T-helper 1 cell treated with Interleukin-12 subunit alpha and Interleukin-12 subunit beta and Interleukin-4 antibody, amounts not matched to agents 30 ng/mL and 1 ng/mL, for 36 hours (primary cell): ENCODE results near the gene RBM18. TPM values are rescaled to one million over a fixed set of nuclear protein-coding genes. Genes with fewer than 3 reads are reported as not detected.

Experiments used
- intact Hi-C: fragments of 100-400 bp; cut with micrococcal nuclease; formaldehyde crosslinking; loops from one replicate; pipeline ENCODE4 v1.15.1; 2024
- total RNA-seq: library from RNA; stranded (reverse); gene quantifications from 2 replicates; pipeline ENCODE4 v1.2.3, GENCODE V29; 2022

Gene RBM18
- total RNA-seq, 1 donor from 2014 or later = 23.9 TPM

GRCh38 chr9:122261469-122261881 lies 3.2 kb downstream of the RBM18 start:
- intact Hi-C loops = loop anchor here (5.0 to 10.0 kb wide), 4 partner anchors 551 to 1083 kb away; partner anchors contain the start of gene STRBP

- intact Hi-C loops = no loop called here
These were observed 5.7 kb downstream of the RBM18 start for GRCh38 chr9:122258886-122259415.

GRCh38 chr9:122256206-122256605 lies 8.4 kb downstream of the RBM18 start:
- intact Hi-C loops = no loop called here

- intact Hi-C loops = no loop called here
These were observed 9.9 kb downstream of the RBM18 start for GRCh38 chr9:122254761-122255160.

- intact Hi-C loops = no loop called here
These were observed 11.8 kb downstream of the RBM18 start for GRCh38 chr9:122252796-122253195.

GRCh38 chr9:122251351-122251750 lies 13.3 kb downstream of the RBM18 start:
- intact Hi-C loops = no loop called here

- intact Hi-C loops = no loop called here
These were observed 16.2 kb downstream of the RBM18 start for GRCh38 chr9:122248448-122248865.

- intact Hi-C loops = no loop called here
These were observed 18.0 kb downstream of the RBM18 start for GRCh38 chr9:122246666-122247065.

GRCh38 chr9:122244349-122244748 lies 20.3 kb downstream of the RBM18 start:
- intact Hi-C loops = no loop called here

- intact Hi-C loops = no loop called here
These were observed 24.9 kb downstream of the RBM18 start for GRCh38 chr9:122239722-122240121.

GRCh38 chr9:122236681-122237080 lies 28.0 kb downstream of the RBM18 start:
- intact Hi-C loops = no loop called here

GRCh38 chr9:122234022-122234748 lies 30.5 kb downstream of the RBM18 start:
- intact Hi-C loops = no loop called here

- intact Hi-C loops = no loop called here
These were observed 31.8 kb downstream of the RBM18 start for GRCh38 chr9:122232796-122233306.

GRCh38 chr9:122229485-122229837 lies 35.2 kb downstream of the RBM18 start:
- intact Hi-C loops = no loop called here

- intact Hi-C loops = no loop called here
These were observed 35.8 kb downstream of the RBM18 start, which contains the start of gene LHX6 for GRCh38 chr9:122228568-122229484. LHX6 (minus strand) TSS chr9:122228957; CDS start chr9:122228740, 217 bp downstream.

- intact Hi-C loops = no loop called here
These were observed 36.5 kb downstream of the RBM18 start for GRCh38 chr9:122228191-122228567.

GRCh38 chr9:122227575-122227900 lies 37.1 kb downstream of the RBM18 start:
- intact Hi-C loops = no loop called here

GRCh38 chr9:122226758-122227574 lies 37.7 kb downstream of the RBM18 start:
- intact Hi-C loops = no loop called here

- intact Hi-C loops = no loop called here
These were observed 38.4 kb downstream of the RBM18 start for GRCh38 chr9:122226142-122226757.

- intact Hi-C loops = no loop called here
These were observed 39.1 kb downstream of the RBM18 start for GRCh38 chr9:122225312-122226141.
